Activated T-helper 17 cell treated with anti-CD3 and anti-CD28 coated beads, Interleukin-2, amount 50 U/mL, for 72 hours (primary cell): ENCODE data around the gene FAM13A. TPM values are rescaled to one million over a fixed set of nuclear protein-coding genes. Genes with fewer than 3 reads are reported as not detected.

Source experiments
- ATAC-seq: fragments of 150-1000 bp; cut with Tn5 transposase; replicated peaks from 2 replicates; pipeline ENCODE4 v1.10.0; 2021; ENCODE audit warnings: mild to moderate bottlenecking, moderate library complexity
- H3K27ac Mint-ChIP-seq: one replicate; pipeline ENCODE4 v1.8.0; 2022; ENCODE audit warnings: mixed read lengths
- H3K27me3 Mint-ChIP-seq: one replicate; pipeline ENCODE4 v1.8.0; 2022; ENCODE audit warnings: mixed read lengths
- H3K36me3 Mint-ChIP-seq: one replicate; pipeline ENCODE4 v1.8.0; 2022; ENCODE audit warnings: low read depth, mild to moderate bottlenecking, mixed read lengths
- H3K4me1 Mint-ChIP-seq: one replicate; pipeline ENCODE4 v1.8.0; 2022; ENCODE audit warnings: mixed read lengths
- H3K4me3 Mint-ChIP-seq: one replicate; pipeline ENCODE4 v1.8.0; 2022; ENCODE audit warnings: mild to moderate bottlenecking, mixed read lengths
- H3K9me3 Mint-ChIP-seq: one replicate; pipeline ENCODE4 v1.8.0; 2022; ENCODE audit warnings: mixed read lengths
- total RNA-seq, 2 donors: library from RNA; stranded (reverse); gene quantifications; one replicate each; pipeline ENCODE4 v1.2.3, GENCODE V29; 2022

Gene FAM13A
- total RNA-seq, 2 donors from 2014 or later, result 6.7 to 91.4 TPM

DNA sequence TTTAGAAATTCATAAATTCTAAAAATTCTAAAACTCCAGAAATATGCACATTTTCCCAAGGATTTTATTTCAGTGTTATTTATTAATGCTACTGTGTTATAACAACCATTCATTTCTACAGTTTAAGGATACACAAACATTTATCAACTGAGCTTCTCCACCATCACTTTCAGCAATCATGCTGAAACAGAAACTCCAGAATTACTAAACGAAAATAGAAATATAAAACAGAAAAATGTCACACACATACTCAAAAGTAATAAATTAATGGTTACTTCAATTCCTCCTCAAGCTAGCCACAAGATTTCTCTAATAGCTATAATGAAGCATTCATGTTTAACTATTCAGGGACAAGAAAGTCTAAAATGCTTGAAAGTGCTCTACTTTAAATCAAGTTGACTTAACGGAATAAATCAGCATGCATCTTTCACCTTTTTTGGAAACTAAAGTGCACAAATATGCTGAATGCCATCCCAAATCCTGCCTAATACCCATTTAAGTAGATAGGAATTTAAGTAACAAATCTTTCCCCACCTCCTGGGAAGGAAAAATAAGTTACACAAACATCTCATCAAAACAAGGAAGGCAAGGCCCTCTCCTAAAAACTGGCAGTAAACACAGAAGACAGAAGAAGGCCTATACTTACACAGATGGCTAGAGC is 563 bp downstream of the FAM13A start:
- Mint-ChIP-seq H3K4me3 (no peak overlapping the region), H3K4me1 (no peaks in the 10 kb centered on the region), H3K27me3 (peaks cover 6% of the 10 kb centered on the region), H3K27ac (no peak overlapping the region), H3K9me3 (peaks cover 4% of the 10 kb centered on the region), H3K36me3 (no peaks in the 10 kb centered on the region)
- no peak for ATAC-seq

DNA sequence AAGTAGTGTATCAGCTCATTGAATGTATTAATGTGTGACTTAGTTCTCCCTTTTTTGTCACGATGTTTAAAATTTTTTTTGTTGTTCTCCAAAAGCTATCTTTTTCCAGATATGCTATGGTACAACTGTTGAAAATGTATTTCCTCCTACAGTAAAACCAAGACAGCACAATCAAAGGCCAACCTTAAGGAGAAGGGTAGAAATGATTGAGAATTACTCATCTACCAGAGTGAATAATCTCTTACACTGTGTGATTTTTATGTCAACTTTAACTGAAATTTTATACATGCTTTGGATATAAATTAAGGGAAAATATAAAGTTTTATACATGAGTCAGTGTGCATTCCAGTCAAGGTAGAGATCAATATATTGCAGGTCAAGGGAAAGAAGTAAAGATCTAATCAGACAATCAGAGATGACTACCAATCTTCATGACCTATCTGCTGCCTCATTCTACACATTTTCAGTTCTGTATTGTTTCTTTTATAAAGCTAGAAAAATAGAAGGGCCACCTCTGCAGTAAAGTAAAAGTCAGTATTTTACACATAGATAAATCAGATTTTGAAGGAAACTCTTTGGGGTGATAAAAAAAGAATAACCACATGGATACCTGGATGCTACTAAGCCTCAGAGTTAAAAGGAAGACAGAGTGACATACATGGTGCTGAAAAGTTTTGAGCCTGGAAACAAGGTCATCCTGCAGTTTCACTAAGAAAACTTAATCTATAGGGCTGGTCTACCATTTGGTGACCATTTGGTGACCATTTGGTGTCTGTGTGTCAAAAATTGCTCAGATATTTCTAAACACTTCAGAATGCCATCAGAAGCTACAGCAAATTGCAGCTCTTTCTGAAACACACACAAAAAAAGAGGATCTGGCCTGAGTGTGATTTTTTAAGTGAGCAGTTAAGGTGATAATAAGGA is 1.6 kb downstream of the FAM13A start:
- Mint-ChIP-seq H3K27ac (peak overlapping the region; percentile 20), H3K4me1 (no peaks in the 10 kb centered on the region), H3K9me3 (no peaks in the 10 kb centered on the region), H3K36me3 (no peaks in the 10 kb centered on the region), H3K4me3 (peak overlapping the region; percentile 7), H3K27me3 (peaks cover 6% of the 10 kb centered on the region)
- ATAC-seq, result peak; percentile 97

DNA sequence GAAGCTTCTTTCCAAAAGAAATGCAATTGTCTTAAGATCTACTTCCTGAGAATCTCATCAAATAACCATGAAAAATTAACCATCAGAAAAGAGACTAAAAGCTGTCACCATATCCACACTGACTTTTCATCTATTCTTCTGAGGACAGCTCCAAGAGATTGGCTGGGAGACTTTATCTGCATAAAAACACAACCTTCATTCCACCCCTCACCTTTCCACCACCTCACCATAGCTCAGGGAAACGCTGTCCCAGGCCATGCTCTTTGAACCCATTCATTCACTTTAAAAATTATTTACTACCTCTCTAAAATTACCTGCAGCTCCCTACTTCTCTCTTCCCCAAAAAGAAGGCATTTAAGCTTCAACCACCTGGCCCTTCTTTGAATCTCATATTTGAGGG is 2.4 kb downstream of the FAM13A start:
- Mint-ChIP-seq H3K27me3 (peaks cover 6% of the 10 kb centered on the region), H3K4me3 (no peak overlapping the region), H3K36me3 (no peaks in the 10 kb centered on the region), H3K4me1 (no peaks in the 10 kb centered on the region), H3K27ac (peak overlapping the region; percentile 20), H3K9me3 (no peaks in the 10 kb centered on the region)
- no peak for ATAC-seq

DNA sequence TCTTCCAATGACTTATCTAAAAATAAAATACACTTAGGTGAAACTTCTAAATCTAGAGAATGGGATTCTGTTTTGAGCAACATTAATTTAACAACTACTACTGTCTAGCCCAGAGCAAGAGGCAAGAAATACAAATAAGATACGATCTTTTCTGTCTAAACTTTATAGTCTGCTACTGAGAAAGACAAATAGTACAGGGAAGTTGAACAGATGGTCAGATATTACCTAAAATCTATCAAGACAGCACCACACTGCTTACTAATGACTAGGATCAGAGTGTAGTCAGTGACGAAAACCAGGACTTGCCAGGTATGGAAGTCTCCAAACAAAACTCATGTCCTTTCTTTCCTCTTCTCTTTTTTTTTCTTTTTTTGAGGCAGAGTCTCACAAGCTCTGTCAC is 7.1 kb downstream of the FAM13A start:
- Mint-ChIP-seq H3K4me3 (no peak overlapping the region), H3K27me3 (peaks cover 6% of the 10 kb centered on the region), H3K9me3 (no peaks in the 10 kb centered on the region), H3K4me1 (no peaks in the 10 kb centered on the region), H3K36me3 (no peaks in the 10 kb centered on the region), H3K27ac (no peak overlapping the region)
- no peak for ATAC-seq

DNA sequence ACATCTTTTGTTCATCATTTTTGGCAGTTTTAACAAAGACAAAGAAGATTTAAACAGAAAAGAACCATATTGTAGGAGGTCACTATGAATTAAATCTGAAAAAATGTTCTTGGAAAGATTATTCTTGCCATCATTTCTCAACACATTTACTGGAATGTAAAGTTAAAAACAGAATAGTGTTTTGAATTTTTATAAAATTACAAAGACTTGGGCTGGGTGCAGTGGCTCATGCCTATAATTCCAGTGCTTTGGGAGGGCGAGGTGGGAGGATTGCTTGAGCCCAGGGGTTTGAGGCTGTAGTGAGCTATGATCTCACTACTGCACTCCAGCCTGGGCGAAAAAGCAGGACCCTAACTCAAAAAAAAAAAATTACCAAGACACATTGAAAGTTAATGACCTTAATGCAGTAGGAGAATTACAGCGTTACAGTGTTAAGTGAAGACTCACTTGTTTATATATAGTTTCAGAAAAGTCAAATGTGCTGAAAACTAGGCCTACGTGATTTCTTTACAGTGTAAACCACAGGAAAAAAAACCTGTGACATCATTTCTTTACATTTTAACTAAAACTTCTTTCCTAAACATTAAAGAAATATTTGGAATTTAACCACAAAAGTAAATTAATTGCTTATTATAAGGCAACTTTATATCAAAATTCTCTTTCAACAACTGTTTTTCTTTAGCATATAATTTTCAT is 7.9 kb downstream of the FAM13A start:
- Mint-ChIP-seq H3K36me3 (no peaks in the 10 kb centered on the region), H3K4me1 (no peaks in the 10 kb centered on the region), H3K9me3 (no peaks in the 10 kb centered on the region), H3K4me3 (no peak overlapping the region), H3K27me3 (peaks cover 6% of the 10 kb centered on the region), H3K27ac (no peak overlapping the region)
- no peak for ATAC-seq

DNA sequence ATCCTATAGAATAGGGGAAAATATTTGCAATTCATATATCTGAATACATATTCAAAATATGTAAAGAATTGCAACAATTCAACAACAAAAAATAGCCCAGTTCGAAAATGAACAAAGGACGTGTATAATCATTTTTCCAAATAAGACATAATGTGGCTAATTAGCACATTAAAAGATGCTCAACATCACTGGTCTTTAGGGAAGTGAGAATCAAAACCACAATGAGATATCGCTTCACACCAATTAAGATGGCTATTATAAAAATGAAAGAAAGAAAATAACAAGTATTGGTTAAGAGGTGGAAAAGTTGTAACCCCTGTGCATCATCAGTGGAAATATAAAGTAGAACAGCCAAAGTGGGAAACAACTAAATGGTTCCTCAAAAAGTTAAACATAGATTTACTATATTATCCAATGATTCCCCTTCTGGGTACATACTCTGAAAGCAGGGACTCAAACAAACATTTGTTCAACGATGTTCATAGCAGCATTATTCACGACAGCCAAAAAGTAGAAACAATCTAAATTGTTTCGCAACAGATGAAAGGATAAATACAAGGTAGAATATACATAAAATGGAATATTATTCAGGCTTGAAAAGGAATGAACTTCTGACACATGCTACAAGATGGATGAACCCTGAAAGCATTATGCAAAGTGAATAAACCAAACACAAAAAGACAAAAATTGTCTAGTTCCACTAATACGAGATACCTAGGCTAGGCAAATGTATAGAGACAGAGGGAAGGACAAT is 12.7 kb downstream of the FAM13A start:
- no peaks in the 10 kb centered on the region for H3K4me1 Mint-ChIP-seq
- H3K27me3 Mint-ChIP-seq, result peaks cover 9% of the 10 kb centered on the region
- H3K9me3 Mint-ChIP-seq, result no peaks in the 10 kb centered on the region
- H3K4me3 Mint-ChIP-seq, result no peak overlapping the region
- ATAC-seq, result no peak
- H3K36me3 Mint-ChIP-seq, result no peaks in the 10 kb centered on the region
- no peak overlapping the region for H3K27ac Mint-ChIP-seq

DNA sequence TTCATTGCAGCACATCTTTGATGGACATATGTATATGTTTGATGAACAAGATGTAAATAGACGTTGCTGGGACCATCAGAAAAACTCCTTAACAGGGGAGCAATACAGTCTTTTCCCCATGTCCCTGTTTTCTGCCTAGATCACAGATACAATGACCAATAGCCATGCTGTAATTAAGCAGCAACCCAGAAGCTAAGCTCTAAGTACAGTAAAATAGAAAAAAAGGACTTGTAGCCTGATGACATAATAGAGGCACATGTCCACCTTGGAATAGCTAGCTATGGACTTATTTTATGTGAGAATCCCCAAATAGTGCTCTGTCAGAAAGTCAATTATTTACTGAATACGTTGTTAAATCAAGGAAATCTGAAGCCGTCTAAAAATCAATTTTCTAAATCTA is 14.9 kb downstream of the FAM13A start:
- H3K27me3 Mint-ChIP-seq, result peaks cover 9% of the 10 kb centered on the region
- no peaks in the 10 kb centered on the region for H3K36me3 Mint-ChIP-seq
- no peak for ATAC-seq
- H3K9me3 Mint-ChIP-seq, result no peaks in the 10 kb centered on the region
- no peak overlapping the region for H3K27ac Mint-ChIP-seq
- no peak overlapping the region for H3K4me3 Mint-ChIP-seq
- H3K4me1 Mint-ChIP-seq, result no peaks in the 10 kb centered on the region

DNA sequence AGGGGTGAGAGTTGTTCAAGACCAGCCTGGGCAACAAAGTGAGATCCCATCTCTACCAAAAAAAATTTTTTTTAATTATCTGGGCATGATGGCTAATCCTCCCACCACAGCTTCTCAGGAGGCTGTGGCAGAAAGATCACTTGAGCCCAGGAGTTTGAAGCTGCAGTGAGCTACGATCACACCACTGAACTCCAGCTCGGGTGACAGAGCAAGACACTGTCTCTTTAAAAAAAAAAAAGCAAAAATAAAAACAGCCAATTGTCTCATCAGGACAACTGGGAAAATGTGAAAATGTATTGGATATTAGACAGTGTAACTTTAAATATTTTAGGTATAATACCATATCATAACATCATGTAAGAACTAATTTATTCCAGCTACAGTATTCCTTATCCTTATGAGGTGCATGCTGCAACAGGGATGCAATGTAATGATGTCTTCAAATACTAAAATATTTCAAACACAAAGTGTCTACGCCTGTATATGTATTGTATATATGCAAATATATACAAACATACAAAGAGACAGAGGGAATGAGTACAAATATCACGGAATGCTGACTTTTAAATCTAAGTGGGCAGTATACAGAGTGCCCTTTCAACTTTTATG is 17.2 kb downstream of the FAM13A start:
- Mint-ChIP-seq H3K36me3 (no peaks in the 10 kb centered on the region), H3K9me3 (no peaks in the 10 kb centered on the region), H3K4me1 (no peaks in the 10 kb centered on the region), H3K27me3 (peaks cover 9% of the 10 kb centered on the region), H3K4me3 (no peak overlapping the region), H3K27ac (no peak overlapping the region)
- no peak for ATAC-seq

DNA sequence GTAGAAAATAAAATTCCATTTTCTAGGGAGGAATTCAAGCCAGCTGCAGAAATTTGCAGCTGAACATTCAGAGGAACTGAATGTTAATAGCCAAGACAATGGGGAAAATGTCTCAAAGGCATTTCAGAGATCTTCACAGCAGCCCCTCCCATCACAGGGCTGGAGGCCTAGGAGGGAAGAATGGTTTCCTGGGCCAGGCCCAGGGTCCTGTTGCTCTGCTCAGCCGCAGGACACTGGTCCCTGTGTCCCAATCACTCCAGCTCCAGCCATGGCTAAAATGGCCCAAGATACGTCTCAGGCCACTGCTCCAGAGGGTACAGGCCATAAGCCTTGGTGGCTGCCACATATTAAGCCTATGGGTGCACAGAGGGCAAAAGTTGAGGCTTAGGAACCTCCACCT is 20.4 kb downstream of the FAM13A start:
- Mint-ChIP-seq H3K27me3 (peaks cover 7% of the 10 kb centered on the region), H3K36me3 (no peaks in the 10 kb centered on the region), H3K4me1 (no peaks in the 10 kb centered on the region), H3K9me3 (no peaks in the 10 kb centered on the region), H3K27ac (no peak overlapping the region), H3K4me3 (no peak overlapping the region)
- ATAC-seq, result no peak

DNA sequence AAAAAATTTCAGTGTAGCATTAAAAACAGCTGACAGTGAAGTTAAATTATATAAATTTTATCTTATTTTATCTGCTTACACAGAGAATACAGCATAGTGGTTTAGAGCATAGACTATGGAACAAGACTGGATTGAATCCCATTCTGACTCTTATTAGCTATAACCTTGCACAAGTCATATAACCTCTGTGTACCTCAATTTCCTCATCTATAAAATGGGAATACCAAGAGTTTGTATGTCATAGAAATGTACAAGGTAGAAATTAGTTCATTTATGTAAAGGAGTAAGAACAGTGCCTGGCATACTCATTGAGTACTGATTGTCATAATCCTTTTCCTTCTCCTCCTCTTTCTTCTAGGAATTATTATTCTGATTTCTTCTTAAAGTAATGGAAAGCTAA is 25.7 kb downstream of the FAM13A start:
- H3K36me3 Mint-ChIP-seq, result no peaks in the 10 kb centered on the region
- no peaks in the 10 kb centered on the region for H3K4me1 Mint-ChIP-seq
- ATAC-seq, result no peak
- no peaks in the 10 kb centered on the region for H3K27me3 Mint-ChIP-seq
- H3K4me3 Mint-ChIP-seq, result no peak overlapping the region
- H3K27ac Mint-ChIP-seq, result no peak overlapping the region
- no peaks in the 10 kb centered on the region for H3K9me3 Mint-ChIP-seq

DNA sequence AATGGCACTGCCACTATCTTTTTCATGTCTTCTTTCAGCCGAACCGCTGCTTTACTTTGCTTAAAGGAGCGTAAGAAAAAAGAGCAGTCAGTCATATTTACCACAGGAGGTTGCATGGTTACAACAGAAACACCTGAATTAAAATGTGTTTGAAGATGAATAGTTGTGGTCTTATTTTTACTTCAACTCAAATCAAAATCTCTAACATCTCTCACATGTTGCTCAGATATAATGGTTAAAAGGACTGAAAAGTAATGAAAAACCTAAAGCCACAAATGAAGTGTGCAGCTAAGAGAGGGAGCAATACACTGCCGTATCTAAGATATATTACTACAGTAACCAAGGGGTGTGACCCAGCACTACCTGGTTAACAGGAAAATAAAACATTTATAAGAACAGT is 27.4 kb downstream of the FAM13A start:
- no peaks in the 10 kb centered on the region for H3K9me3 Mint-ChIP-seq
- H3K36me3 Mint-ChIP-seq, result no peaks in the 10 kb centered on the region
- no peaks in the 10 kb centered on the region for H3K4me1 Mint-ChIP-seq
- H3K27me3 Mint-ChIP-seq, result no peaks in the 10 kb centered on the region
- peak overlapping the region; percentile 15 for H3K4me3 Mint-ChIP-seq
- ATAC-seq, result peak; percentile 87
- H3K27ac Mint-ChIP-seq, result no peak overlapping the region

DNA sequence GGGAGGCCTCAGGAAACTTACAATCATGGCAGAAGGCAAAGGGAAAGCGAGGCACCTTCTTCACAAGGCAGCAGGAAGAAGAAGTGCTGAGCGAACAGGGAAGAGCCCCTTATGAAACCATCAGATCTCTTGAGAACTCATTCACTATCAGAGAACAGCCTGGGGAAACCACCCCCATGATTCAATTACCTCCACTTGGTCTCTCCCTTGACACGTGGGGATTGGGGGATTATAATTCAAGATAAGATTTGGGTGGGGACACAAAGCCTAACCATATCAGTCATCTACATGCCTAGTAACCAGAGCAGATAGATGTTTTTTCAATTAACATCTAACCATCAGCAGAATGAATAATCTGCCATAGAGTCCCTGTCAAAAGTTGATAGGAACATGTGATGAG is 30.4 kb downstream of the FAM13A start:
- Mint-ChIP-seq H3K27ac (no peak overlapping the region), H3K4me1 (no peaks in the 10 kb centered on the region), H3K27me3 (no peaks in the 10 kb centered on the region), H3K4me3 (no peak overlapping the region), H3K9me3 (no peaks in the 10 kb centered on the region), H3K36me3 (no peaks in the 10 kb centered on the region)
- peak; percentile 8 for ATAC-seq

DNA sequence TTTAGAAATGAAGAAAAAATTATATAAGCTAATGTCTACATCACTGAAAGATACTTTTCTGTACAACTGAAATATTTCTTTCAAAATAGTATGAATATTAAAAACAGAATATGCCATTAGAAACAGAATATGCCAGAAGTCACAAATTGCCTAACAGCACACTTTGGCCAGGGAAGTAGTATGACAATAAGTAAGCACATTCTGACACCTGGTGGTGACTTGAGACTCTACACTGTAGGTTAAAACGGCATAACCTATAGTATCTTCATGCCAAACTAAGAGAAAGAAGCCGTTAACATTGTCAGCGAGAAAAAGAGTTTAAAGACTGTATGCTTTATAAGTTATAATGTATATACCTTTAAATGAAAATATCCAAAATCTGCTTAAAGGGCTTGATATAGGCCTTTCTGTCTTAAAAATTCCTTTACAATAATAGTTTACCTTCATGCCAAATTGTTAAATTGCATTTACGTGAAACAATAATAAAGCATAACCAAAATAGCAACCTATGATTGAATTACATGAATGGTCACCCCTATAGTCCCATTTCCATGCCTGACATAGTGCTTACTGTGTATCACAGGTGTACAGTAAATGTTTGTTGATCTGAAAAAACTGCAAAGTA is 32.8 kb downstream of the FAM13A start:
- Mint-ChIP-seq H3K4me3 (no peak overlapping the region), H3K4me1 (no peaks in the 10 kb centered on the region), H3K9me3 (no peaks in the 10 kb centered on the region), H3K27me3 (no peaks in the 10 kb centered on the region), H3K27ac (no peak overlapping the region), H3K36me3 (no peaks in the 10 kb centered on the region)
- peak; percentile 93 for ATAC-seq
